GM21381 (cell line): ENCODE results near the gene FGFBP1.

Experiments
- ATAC-seq: cut with Tn5 transposase; IDR thresholded peaks from one replicate; pipeline ENCODE4 v1.9.1; 2021; ENCODE audit warnings: mild to moderate bottlenecking, moderate library complexity; ENCODE audit not compliant: unreplicated experiment

Gene FGFBP1

DNA sequence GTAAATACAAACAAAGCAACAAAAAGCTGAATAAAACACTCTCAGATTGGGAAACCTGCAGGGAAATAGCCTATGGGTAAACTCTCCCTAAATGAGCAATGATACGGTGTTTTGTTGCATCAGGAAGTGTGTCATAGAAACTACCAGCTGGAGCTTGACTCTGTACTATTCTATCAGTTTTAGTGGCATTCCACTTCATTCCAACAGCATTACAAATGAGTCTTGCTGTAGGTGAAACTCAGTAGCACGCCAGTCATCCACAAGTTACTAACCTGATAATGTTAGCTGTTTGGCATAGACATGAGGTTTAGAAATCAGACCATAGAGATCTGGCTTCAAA, 24.9 kb downstream of the FGFBP1 start:
- ATAC-seq = no peak

GRCh38 chr4:15912961-15913630, 25.4 kb downstream of the FGFBP1 start:
- no peak for ATAC-seq

DNA sequence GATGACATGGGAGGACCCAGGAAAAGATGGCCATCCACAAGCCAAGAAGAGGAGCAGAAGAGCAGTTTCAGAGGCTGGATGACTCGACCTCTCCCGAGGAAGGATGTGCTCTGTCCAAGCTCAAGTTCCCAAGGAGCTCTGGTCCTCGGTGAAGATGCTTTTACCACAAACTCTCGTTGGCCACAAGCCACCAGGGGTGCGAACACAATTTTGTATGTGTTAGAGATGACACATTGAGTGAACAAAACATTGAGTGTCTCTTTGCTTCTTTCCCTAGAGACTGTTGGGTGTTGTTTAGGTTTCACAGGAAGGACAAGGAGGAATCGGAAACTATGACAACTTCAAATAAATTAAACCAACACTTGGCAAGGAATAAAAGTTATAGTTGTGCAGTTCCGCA, 26.3 kb downstream of the FGFBP1 start:
- ATAC-seq = no peak

DNA sequence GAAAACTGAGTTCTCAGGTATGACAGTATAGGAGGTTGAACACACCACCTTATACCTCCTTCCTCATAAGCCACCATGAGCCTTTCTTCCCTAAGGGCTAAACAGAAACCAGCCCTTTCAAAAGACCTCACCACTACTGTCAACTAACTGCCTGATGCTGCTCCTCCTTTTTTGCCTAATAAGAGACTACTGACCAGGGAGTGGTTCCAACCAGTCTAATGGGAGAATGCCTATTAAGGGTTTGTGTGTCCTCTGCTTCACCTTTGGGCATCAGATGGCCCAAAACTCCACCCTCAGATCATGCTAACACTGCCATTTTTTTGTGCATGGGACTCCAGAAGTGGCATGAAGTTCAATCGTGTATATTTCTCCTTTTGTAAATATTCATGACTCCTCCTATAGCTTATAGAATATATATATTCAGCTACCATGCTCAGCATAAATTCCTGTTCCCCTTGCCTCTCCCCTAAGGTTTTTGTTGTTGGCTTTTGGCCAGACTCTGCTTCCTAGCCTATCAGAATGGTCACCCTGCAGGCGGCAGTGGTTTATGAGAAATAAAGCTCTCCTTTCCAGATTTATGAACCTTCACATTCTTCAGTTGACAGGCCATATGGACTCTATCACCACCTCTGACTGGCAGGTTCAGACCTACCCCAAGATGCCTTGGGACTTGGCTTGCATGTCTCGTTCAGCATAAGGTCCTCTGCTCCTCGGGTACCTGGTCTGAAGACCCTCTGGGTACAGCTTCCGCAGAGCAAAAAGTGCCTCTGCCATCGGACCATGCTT, 28.2 kb downstream of the FGFBP1 start:
- no peak for ATAC-seq

DNA sequence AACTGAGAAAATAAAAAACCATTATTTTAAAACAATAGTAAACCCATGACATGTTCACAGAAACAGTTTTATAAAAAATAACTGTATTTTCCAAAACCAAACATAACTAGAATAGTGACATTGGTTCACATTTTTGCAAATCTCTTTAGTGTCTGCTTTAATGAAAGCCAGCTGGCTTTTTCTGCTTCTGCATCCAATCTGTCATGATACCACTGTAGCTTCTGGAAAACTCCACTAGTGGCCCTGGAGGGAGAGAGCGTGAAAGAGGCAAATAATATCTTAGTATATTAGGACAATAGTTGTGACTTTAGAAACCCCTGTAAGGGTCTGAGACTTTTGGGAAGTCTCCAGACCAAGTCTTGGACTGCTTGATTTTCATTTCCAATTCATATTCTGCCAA, 31.1 kb downstream of the FGFBP1 start:
- ATAC-seq = no peak

DNA sequence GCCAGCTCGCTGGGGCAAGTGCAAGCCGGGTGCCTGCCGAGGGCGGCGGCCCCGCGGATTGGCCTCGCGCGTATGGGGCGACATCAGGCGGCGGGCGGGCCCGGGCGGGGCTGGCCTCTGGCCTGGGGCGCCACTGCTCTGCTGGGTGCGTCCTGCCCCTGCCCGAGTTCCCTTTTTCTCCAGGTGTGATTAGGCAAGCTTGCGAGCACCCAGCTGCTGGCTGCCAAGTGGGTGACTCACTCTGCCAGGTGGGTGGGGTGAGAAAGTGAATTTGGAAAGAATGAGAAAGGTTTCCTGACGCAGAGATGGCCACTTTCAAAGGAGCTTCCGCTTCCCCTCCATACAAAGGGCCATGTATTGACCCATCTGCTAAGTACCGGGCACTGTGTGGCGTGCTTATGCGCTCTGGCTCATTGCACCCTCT, 32.5 kb downstream of the FGFBP1 start:
- no peak for ATAC-seq

GRCh38 chr4:15902746-15903145, 35.8 kb downstream of the FGFBP1 start:
- no peak for ATAC-seq

DNA sequence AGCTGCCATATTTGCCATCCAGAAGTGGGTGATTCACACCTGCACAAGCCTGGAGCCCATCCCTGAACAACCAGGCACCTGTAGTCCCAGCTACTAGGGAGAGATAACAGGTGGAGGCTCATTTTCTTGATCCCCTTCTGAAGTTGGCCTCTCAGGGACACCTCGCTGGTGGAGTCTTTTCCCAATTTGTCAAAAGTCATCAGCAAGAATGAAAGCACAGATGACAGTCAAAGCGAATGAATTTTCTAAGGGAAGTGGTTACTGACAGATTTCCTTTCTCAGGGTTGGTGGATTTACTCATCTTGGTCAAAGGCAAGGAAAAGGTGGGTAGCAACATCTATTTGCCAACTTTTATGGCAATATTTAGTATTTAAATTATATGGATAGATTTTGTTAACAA, 36.5 kb downstream of the FGFBP1 start:
- no peak for ATAC-seq

- no peak for ATAC-seq
These were observed 37.5 kb downstream of the FGFBP1 start for GRCh38 chr4:15901007-15901406.

DNA sequence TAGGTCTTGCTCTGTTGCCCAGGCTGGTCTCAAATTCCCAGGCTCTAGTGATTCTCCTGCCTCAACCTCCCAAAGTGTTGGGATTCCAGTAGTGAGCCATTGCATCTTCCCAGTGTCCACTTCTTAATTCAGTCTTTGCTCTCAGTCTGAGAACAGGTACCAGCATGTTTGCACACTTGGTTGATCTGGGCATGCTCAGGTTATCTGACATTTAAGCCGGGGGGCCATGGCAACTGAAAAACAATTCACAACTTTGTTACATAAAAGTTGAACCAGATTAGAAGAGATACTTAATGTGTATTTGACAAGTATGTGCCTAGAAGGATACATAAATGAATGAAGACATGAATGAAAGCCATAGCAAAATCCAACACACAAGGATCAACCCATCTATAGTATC, 39.0 kb downstream of the FGFBP1 start:
- ATAC-seq = no peak

DNA sequence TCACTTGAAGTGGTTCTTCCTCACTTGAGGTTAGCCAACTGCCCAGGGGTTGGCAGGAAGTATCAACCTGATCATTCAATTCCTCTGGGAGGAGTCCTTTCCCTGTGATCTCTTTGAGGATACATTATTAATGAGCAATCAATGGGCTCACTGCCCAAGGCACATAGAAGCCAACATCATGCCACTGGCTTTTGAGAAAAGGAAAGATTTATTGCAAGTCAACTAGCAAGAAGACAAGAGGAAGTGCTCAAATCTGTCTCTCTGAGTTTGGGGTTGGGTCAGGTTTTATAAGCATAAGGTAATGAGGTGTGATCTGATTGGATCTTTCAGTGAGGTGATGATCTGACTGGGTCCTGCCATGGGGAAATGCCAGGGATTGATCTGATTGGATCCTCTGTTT, 39.6 kb downstream of the FGFBP1 start:
- ATAC-seq = no peak

DNA sequence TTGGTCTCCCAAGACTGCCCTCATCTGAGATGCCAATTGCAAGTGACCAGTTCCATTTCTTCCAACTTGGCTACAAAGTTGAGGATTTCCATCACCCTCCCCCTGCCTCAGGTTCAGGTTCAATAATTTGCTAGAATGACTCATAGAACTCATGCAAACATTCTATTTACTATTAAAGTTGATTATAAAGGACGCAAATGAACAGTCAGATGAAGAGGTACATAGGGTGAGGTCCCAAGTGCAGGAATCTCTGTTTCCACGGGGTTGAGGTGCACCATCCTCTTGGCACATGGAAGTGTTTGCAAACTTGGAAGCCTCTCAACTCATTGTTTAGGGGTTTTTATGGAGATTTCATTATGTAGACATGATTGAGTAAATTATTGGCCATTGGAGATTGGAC, 41.0 kb downstream of the FGFBP1 start:
- no peak for ATAC-seq

DNA sequence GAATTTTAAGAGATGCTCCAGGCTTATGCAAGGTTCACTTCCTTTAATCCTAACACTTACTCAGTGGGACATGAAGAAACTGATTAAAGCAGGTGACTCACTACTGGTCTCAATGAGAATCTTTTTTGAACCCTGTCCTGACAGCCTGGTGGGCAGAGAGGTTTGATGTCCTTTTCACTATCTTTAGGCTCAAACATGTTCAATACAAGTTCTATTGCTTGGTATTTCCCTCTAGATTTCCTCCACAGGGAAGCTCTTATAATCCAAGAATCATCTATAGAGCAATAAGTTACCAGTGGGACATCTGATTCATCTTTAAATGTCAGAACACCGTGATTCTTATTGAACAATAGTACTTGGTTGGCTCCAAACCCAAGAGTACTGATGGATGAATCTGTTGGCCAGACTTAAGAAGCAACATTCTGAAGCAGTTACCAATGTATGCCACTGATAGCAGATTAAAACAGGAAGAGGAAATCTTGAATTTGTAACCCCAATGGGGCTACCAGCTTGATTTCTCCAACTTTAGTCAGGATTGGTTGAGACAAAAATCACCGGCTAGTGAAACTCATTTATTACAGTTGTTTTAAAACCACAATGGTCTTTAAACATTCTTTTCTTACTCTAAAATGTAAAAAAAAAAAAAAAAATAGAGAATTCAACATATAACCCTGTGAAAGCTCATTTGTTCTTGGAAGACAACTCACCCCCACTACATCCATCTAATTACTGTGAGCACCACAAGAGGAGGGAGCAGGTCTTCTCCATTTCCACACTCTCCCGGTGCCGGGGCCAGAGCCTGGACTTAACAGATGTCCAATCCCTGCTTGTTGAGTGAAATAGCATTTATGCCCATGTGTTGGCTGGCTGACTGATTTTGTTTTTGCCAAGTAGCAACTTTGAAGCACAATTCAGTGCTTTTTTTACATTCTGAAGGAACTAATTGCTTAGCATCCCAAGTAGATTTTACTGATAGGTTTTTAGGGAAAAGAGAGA, 43.3 kb downstream of the FGFBP1 start:
- no peak for ATAC-seq

- ATAC-seq = no peak
These were observed 44.1 kb downstream of the FGFBP1 start for GRCh38 chr4:15894393-15894792.

- no peak for ATAC-seq
These were observed 44.6 kb downstream of the FGFBP1 start for GRCh38 chr4:15893962-15894361.

GRCh38 chr4:15891312-15891711, 47.2 kb downstream of the FGFBP1 start:
- ATAC-seq = peak; percentile 57

GRCh38 chr4:15890246-15890829, 48.2 kb downstream of the FGFBP1 start:
- no peak for ATAC-seq

DNA sequence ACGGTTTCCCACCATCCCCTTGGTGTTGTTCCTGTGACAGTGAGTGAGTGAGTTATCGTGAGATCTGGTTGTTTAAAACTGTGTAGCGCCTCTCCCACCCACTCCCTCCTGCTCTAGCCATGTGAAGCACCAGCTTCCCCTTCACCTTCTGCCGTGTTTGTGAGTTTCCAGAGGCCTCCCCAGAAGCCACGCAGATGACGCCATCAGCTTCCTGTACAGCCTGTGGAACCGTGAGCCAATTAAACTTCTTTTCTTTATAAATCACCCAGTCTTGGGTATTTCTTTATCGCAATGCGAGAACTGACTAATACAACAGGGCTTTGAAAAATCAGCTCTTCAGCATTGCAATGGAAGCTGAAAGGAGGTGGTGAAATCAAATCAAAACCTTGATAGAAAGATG, 50.0 kb downstream of the FGFBP1 start:
- ATAC-seq = no peak
